Activated T-helper 1 cell treated with Interleukin-2 at 50 U/mL for 16 hours (primary cell): ENCODE results near the gene ACTL8.
"Not testable (repeated sequence)": the region's sequence is repeated elsewhere in the genome, so short reads cannot be mapped to it uniquely, and the experiment has no call there.

ENCODE experiments used
- DNase-seq: peaks from one replicate; pipeline ENCODE4 v3.0.0-alpha.2; 2020; ENCODE audit warnings: low read depth

ACTL8 gene

GRCh38 chr1:17735793-17736192 lies 19.3 kb upstream of the ACTL8 start:
- no peak for DNase-seq

DNA sequence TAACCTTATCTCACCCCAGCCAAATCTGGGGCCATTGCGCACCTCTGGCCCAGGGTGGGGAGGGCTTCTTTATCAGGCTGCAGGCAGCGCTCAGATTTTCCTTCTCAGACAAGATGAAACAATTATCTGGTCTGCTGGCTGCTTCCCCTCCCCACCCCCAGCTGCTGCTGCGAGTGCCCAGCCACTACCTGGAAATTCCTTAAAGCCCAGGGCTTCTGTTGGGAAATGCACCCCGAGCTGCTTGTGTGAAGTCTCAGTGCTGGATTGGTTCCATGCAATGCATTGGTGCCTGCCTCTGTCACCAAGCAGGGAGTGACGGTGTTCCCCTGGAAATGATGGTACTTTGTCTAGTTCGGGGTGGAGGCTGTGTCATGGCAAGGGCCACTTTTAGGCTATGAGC lies 18.5 kb upstream of the ACTL8 start:
- no peak for DNase-seq

DNA sequence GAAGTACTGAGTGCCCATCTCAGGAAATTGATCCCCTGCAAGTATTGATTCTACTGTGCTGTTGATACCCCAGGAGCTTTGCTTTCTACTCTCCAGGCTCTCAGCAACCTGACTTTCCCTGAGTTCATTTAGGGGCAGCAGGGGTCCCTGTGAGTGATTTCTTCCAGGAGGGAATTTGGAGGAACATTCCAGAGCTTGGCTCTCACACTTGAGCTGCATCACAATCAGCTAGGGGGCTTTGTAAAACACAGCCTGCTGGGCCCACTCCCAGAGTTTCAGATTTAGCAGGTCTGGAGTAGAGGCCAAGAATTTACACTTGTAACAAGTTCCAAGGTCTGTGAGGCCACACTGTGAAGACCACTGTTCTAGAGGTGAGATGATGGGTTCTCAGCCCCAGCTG lies 16.1 kb upstream of the ACTL8 start:
- no peak for DNase-seq

DNA sequence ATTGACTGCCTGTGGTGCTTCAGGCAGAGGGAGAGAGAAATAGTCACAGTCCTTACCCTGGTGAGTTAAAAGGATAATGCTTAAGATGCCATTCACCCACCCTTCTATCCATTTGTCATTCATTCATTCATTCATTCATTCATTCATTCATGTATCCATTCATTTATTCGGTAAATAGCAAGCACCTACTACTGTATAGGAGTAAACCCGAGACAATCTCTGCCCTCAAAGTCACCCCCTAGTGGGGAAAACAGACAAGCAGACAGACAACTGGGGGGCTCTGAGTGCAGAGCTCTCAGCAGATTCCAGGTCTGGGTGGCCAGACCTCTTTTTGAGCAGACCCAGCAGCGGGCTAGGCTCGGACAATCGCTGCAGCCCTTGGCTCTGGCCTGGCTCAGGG lies 14.1 kb upstream of the ACTL8 start:
- no peak for DNase-seq

DNA sequence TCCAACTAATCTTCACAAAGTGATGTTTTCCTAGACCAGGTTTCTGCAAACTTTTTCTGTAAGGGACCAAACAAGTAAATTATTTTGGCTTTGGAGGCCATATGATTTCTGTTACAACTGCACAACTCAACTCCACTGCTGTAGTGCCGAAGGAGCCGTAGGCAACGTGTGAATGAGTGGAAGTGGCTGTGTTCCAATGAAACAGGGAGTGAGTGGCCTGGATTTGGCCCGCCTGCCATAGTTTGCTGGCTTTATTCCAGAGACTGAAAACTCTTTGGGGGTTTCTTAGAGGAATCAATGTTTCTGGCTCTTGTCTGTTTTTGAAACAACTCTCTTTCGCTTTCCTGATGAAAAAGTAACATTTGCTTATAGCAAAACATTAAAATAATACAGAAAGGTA lies 12.6 kb upstream of the ACTL8 start:
- no peak for DNase-seq

DNA sequence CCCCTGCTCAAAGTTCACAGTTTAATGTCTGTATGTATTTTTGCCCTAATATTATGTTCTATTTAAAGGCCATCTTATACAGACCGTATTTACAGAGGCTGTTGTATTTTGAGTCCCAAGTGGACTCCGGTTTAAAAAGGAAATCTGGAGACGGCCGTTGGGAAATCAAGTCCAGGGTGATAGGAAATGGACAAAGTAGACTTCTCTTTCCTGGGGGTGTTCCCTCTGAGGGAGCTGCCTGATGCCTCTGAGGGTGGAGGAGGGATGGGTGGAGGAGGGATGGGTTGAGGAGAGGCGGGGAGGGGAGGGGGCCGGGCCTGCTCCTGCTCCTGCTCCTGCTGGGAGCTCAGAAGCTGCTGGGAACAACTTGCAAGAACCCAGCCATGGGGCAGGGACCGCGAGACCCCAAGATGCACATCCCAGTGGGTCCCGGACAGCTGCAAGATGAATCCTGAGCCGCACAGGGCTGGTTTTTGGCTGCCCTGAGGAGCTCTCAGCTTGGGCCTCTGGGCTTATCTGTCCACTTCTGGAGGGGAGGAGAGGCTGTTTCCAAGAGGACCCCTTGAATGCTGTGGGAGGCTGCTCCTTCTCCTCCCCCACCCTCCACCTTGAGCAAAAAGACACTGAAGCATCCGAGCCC lies 12.0 kb upstream of the ACTL8 start:
- DNase-seq = no peak

DNA sequence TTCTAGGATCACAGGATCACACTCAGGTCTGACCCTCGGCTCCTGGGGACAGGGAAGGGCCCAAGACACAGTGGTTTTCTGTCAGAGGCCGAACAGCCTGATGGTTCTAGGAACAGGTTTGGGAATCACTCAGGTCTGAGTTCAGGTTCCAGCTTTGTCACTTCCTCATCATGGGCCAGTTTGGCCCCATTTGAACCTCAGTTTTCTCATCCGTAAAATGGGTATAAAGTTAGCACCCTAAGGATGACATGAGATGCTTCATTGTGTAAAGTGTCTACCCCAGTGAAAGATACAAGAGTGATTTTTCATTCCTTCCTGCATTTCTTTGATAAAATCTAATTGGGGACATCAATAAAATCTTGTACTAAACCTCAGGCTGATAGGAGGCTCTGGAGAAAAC lies 11.2 kb upstream of the ACTL8 start:
- DNase-seq = no peak

GRCh38 chr1:17744666-17745478 lies 10.3 kb upstream of the ACTL8 start:
- no peak for DNase-seq

DNA sequence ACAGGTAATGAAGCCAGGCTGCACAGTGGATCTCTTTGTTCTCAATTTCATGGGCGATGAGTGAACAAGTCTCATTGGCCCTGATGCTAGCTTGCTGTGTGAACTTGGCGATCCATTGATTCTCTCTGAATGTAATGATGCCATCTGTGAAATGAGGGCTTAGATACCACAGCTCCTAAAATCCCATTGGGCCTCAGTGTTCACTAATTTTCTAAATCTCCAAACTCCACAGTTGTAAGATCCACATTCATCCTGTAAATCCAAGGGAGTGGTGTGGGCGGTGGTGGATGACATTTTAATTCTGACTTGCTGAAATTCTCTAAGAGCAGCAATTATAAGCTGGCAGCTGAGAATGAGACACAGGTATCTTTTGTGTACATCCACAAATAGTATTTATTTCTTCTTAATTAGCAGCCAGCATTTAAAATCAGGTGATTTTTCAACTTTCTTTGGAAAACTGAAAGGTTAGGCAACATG lies 9.6 kb upstream of the ACTL8 start:
- DNase-seq = no peak

- DNase-seq = not testable (repeated sequence)
Observed at GRCh38 chr1:17746281-17746680, 8.9 kb upstream of the ACTL8 start.

DNA sequence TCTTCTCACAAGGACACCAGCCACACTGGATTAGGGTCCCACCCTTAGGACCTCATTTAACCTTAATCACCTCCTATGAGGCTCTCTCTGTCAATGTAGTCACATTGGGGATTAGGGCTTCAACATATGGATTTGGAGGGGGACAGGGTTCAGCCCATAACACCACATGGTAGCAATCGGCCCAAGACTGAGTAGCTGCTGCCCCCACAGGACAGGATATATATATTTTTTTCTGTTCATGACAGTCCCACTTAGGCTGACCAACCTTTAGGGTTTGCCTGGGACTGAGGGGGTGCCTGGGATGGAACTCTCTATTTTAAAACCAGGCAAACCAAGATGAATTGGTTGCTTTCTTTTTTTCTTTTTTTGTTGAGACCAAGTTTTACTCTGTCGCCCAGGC lies 8.2 kb upstream of the ACTL8 start:
- no peak for DNase-seq

- DNase-seq = no peak
Observed at GRCh38 chr1:17750333-17750732, 4.8 kb upstream of the ACTL8 start.

DNA sequence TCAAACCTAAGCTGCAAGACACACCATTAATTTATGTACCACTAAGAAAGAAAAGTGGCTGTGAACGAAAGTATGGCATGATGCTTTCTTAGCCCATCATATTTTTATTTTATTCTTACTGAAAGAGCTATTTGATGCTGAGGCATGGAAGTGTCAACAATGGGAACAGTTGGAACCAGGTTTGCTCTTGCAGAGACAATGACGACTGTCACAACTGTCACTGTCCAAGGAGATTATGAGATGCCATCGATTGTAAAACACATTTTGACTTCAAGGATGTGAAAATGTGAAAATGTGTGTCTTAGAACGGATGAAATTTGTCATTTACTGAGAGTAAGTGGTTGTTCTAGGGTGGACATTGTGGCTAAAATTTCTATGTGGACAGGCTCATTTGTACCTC lies 2.8 kb upstream of the ACTL8 start:
- DNase-seq = no peak

GRCh38 chr1:17757426-17757825 lies 2.3 kb downstream of the ACTL8 start:
- no peak for DNase-seq

DNA sequence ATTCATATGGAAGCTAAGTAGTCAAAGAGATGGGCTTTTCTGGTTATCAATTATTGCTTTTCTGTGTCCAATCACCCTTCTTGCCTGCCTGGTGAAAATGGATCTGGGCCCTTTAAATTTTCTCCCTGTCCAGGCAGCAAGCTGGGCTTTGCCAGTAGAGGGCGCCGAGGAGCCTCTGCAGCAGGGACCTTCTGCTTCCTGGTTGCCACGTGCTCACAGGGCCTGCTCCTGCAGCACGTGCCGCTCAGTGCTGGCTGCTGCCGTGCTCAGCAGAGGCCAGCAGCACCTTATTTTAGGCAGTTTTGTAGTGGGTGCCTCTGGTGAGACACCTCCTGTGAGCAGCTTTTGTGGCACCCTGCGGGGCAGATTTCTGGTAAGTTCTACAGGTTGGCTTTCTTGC lies 4.0 kb downstream of the ACTL8 start:
- DNase-seq = no peak

GRCh38 chr1:17762313-17762712 lies 7.2 kb downstream of the ACTL8 start:
- no peak for DNase-seq

GRCh38 chr1:17763417-17763816 lies 8.3 kb downstream of the ACTL8 start:
- no peak for DNase-seq

DNA sequence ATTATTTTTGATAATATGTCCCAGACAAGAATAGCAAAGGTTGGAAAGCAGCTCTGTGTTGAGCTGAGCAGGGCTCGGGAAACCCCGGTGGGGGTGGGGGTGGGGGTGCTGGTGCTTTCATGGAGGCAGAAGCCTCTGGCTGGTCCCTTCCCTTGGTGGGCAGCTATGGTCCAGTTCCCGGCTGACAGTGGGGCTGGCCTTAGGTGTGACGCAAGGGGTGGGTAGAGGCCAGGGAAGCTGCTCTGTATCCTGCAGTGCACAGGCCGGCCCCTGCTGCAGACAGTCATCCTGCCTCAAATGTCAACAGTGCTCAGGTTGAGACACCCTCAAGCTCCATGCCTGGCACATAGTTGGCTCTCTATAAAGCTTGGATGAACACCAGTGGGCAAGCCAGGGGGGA lies 8.9 kb downstream of the ACTL8 start:
- DNase-seq = no peak

DNA sequence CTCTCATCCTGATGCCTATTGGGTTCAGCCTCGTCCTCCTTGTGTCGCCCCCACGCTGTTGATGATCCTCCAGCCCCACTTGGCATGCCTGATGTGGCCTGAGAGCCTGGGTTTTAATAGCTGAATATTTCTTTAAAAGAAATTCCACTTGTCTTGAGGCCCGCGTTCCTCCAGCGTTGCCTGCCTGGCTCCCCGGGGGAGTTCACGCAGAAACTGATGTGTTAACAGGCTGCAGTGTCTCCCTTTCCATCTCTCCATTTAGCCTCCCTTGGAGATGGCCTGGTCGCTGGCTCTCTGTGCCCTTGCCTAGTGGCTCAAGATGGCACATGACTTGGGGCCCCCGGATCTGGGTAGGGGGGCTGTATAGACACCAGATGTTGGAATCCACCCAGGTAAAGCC lies 9.5 kb downstream of the ACTL8 start:
- DNase-seq = no peak

DNA sequence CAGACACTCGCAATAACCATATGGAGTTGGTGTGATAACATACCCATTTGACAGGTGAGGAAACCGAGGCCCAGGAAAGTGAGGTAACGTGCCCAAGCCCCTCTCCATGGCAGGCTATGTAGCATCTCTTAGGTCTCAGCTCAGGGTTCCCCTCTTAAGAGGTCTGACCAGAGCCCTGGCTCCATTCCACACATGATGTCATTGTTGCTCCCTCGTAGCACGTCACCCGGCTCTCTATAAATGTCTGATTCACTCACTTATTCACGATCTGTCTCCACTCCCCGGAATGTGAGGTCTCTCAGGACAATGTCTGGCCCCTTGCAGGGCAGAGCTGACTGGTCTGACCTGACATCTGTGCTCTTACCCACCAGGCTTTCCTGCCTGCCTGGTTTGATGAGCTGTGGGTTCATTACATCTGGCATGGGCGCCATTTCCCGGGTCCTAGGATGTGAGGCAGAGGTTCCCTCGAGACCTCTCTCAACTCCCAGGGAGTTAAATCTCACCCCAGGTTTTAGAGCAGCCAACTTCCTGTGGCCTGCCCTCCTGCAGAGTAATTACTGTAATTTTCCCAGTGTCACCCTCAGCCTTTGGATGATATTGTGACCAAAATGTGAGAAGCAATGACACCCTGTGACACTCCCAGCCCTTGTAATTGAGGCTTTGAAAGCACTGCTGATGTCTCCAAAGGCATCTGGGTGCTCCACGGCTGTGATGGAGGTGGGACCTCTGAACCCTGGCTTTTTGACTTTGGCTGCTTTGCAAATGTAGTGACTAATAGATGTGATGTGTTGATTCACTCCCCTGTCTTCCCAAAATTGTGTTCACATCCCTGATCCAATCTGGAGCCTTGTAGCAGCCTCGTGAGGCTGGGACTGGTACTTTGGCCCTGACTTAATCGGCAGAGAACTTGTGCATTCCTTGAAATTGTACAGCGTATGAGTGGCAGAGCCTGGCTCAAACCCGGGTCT lies 10.6 kb downstream of the ACTL8 start:
- no peak for DNase-seq

DNA sequence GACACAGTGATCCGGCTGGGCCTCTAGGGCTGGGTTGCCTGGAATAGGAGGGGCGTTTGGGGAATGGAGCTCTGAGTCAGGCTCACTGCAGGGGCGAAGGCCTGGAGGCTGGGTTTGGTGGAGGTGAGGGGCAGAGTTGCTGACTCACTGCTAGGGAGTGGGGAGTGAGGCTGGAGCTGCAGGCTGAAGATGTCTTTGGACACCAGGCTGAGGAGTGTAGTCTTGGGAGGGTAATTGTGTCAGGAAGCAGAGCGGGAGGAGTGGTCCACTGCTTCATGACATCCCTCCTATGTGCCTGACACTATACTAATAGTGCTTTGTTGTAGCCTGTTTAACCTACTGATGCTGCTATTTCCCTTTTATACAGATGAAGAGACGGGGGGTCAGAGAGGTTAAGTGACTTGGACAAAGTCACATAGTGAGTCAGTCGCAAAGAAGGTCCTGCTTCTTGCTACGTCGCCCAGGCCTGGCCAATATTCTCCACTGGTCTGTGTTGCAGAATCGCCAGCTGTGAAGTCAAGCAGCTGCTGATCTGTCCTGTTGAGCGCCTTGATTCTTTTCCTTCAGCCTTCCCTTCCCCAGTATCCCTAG lies 13.6 kb downstream of the ACTL8 start:
- no peak for DNase-seq

DNA sequence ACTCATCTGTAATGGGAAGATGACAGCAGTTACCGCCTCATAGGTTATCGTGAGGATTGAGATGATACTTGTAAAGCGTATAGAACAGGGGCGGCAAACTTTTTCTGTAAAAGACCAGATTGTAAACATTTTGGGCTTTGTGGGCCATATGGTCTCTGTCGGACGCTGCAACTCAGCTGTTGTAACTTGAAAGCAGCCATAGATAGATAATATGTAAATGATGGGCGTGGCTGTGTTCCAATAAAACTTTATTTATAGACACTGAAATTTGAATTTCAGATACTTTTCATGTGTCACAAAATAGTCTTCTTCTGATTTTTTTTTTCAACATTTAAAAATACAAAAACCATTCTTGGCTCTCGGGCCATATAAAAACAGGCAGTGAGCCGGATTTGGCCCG lies 15.8 kb downstream of the ACTL8 start:
- no peak for DNase-seq
